Adrenal gland (tissue), 5 donors: ENCODE data around the gene SYNE2.

Source experiments
- POLR2A ChIP-seq, 2 donors: fragments of 450-650 bp; IDR thresholded peaks; one replicate each; pipeline ENCODE4 v1.6.1; 2017; ENCODE audit warnings: antibody characterized with exemption in 2 of 2, mild to moderate bottlenecking in 2 of 2, moderate library complexity in 1 of 2
- TF ChIP-seq, protein P1 (sequence below), 6 experiments: fragments of 450-650 bp in 4 of 6; fragments of 200-600 bp in 2 of 6; sonication (generic) in 1 of 6; IDR thresholded peaks; 1 replicate in 5 of 6; 2 replicates in 1 of 6; pipeline versions ENCODE4 v1.5.1 to v1.8.0; 2016 to 2021; ENCODE audit warnings: antibody characterized with exemption in 6 of 6, mild to moderate bottlenecking in 2 of 6, moderate library complexity in 1 of 6
- donor health status: DM: no; HTN: no; CAD: no.

DNA sequence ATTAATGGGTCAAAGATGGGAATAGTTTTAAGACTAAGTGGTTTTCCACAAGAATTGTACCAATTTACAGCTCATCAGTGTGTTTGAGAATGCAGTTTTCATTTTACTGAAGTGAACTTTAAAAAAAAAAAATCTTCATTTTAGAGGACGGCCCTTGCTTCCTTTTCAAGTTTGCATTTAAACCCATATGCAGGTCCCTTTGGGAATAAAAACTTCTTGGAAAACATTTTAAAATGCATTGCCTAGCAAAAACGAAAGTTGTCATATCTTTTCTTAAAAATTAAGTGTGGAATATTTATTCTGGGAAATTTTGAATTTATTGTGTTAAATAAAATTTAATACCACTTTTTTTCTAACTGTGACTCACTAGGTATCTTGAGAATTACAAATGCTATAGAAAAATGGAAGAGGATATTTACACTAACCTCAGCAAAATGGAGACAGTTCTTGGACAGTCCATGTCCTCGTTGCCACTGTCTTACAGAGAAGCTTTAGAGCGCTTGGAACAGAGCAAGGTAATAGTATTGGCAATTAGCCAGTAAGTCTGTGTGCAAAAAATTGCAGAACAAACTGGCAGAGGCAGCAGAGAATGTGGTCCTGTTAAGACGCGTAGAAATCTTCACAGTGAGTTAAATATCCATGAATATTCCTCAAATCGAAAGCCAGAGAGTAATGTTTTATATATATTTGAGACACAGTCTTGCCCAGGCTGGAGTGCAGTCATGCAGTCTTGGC is 209.7 kb downstream of the SYNE2 start:
- TF ChIP-seq, protein P1, sequence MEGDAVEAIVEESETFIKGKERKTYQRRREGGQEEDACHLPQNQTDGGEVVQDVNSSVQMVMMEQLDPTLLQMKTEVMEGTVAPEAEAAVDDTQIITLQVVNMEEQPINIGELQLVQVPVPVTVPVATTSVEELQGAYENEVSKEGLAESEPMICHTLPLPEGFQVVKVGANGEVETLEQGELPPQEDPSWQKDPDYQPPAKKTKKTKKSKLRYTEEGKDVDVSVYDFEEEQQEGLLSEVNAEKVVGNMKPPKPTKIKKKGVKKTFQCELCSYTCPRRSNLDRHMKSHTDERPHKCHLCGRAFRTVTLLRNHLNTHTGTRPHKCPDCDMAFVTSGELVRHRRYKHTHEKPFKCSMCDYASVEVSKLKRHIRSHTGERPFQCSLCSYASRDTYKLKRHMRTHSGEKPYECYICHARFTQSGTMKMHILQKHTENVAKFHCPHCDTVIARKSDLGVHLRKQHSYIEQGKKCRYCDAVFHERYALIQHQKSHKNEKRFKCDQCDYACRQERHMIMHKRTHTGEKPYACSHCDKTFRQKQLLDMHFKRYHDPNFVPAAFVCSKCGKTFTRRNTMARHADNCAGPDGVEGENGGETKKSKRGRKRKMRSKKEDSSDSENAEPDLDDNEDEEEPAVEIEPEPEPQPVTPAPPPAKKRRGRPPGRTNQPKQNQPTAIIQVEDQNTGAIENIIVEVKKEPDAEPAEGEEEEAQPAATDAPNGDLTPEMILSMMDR (IDR thresholded peaks at IDR 0.05), result no peak
- TF ChIP-seq POLR2A (IDR thresholded peaks at IDR 0.05), result no peak
